Prostate gland (tissue), 2 donors: ENCODE measurements around the gene B4GALNT3. TPM values are rescaled to one million over a fixed set of nuclear protein-coding genes. Genes with fewer than 3 reads are reported as not detected.

ENCODE experiments used
- DNase-seq: peaks from one replicate; pipeline ENCODE4 v3.0.0-alpha.2; 2019; ENCODE audit warnings: low spot score
- H3K27ac ChIP-seq, 2 donors: fragments of 200-600 bp; sonication (generic); 2 replicates each; pipeline ENCODE4 v1.5.1; 2017 to 2019
- H3K27me3 ChIP-seq: fragments of 200-600 bp; sonication (generic); replicated peaks from 2 replicates; pipeline ENCODE4 v1.5.1; 2019; ENCODE audit not compliant: insufficient read depth
- H3K36me3 ChIP-seq, 2 donors: fragments of 200-600 bp; sonication (generic); 1 replicate in 1 of 2; 2 replicates in 1 of 2; pipeline versions ENCODE4 v1.5.1 to v1.8.1; 2017 to 2019
- H3K4me1 ChIP-seq: fragments of 200-600 bp; sonication (generic); replicated peaks from 2 replicates; pipeline ENCODE4 v1.5.1; 2019
- H3K4me3 ChIP-seq, 2 donors: fragments of 200-600 bp; sonication (generic); 2 replicates each; pipeline ENCODE4 v1.5.1; 2017 to 2019
- H3K9me3 ChIP-seq: fragments of 200-600 bp; sonication (generic); 2 replicates; pipeline ENCODE4 v1.5.1; 2017
- POLR2A ChIP-seq: fragments of 450-650 bp; IDR thresholded peaks from one replicate; pipeline ENCODE4 v1.6.1; 2016; ENCODE audit warnings: antibody characterized with exemption, mild to moderate bottlenecking
- POLR2AphosphoS5 ChIP-seq: sonication (generic); formaldehyde crosslinking; IDR thresholded peaks from one replicate; pipeline ENCODE4 v1.6.1; 2017; ENCODE audit warnings: antibody characterized with exemption
- WGBS: methylation state at CpG from one replicate; pipeline ENCODE4 v1.1.5; 2018; 5-methylcytosine and 5-hydroxymethylcytosine counted together
- intact Hi-C: fragments of 100-400 bp; cut with DNase I; formaldehyde crosslinking; loops from one replicate; pipeline ENCODE4 v1.14.2; 2022
- total RNA-seq, 2 donors: library from RNA; depleted of rRNA; stranded (reverse); fragments of >200 nt; gene quantifications; one replicate each; pipeline ENCODE4 v1.1.0, GENCODE V29; 2016
- TF ChIP-seq, protein P1 (sequence below), 4 experiments: fragments of 200-600 bp in 2 of 4; fragments of 450-650 bp in 2 of 4; sonication (generic) in 2 of 4; IDR thresholded peaks; 1 replicate in 3 of 4; 2 replicates in 1 of 4; pipeline ENCODE4 v1.5.1; 2016 to 2019; ENCODE audit warnings: antibody characterized with exemption in 4 of 4, mild to moderate bottlenecking in 2 of 4, moderate library complexity in 2 of 4

B4GALNT3 gene
- total RNA-seq, 2 donors from 2014 or later: 7.1 to 16.3 TPM

- Histone ChIP-seq H3K36me3 (no peaks in the 10 kb centered on the region), H3K27me3 (no peaks in the 10 kb centered on the region), H3K9me3 (no peaks in the 10 kb centered on the region), H3K4me3 (no peak overlapping the region), H3K4me1 (no peaks in the 10 kb centered on the region), H3K27ac (no peak overlapping the region)
- peak; percentile 27 for DNase-seq
- TF ChIP-seq, protein P1, sequence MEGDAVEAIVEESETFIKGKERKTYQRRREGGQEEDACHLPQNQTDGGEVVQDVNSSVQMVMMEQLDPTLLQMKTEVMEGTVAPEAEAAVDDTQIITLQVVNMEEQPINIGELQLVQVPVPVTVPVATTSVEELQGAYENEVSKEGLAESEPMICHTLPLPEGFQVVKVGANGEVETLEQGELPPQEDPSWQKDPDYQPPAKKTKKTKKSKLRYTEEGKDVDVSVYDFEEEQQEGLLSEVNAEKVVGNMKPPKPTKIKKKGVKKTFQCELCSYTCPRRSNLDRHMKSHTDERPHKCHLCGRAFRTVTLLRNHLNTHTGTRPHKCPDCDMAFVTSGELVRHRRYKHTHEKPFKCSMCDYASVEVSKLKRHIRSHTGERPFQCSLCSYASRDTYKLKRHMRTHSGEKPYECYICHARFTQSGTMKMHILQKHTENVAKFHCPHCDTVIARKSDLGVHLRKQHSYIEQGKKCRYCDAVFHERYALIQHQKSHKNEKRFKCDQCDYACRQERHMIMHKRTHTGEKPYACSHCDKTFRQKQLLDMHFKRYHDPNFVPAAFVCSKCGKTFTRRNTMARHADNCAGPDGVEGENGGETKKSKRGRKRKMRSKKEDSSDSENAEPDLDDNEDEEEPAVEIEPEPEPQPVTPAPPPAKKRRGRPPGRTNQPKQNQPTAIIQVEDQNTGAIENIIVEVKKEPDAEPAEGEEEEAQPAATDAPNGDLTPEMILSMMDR (IDR thresholded peaks at IDR 0.05): peak; percentile 44 to 80 (median 72)
- TF ChIP-seq POLR2A (no peak), POLR2AphosphoS5 (peak; percentile 33)
- intact Hi-C loops: loop anchor here (2.0 kb wide), 1 partner anchor 104 kb away; no protein-coding TSS in a partner anchor
- 60% methylated on average over 16 of the region's 16 CpGs for WGBS
Observed at GRCh38 chr12:442235-442884, 17.4 kb upstream of the B4GALNT3 start.

GRCh38 chr12:447141-447540 is 12.6 kb upstream of the B4GALNT3 start:
- H3K36me3 ChIP-seq: no peaks in the 10 kb centered on the region
- no peak for DNase-seq
- no peaks in the 10 kb centered on the region for H3K4me1 ChIP-seq
- no peak overlapping the region for H3K27ac ChIP-seq
- no peak overlapping the region for H3K4me3 ChIP-seq
- no peak for TF ChIP-seq POLR2A
- no peak for TF ChIP-seq POLR2AphosphoS5
- TF ChIP-seq, protein P1 (IDR thresholded peaks at IDR 0.05): no peak
- 98% methylated on average over 1 of the region's 1 CpG for WGBS
- no peaks in the 10 kb centered on the region for H3K9me3 ChIP-seq
- no peaks in the 10 kb centered on the region for H3K27me3 ChIP-seq
- intact Hi-C loops: no loop called here

- intact Hi-C loops: no loop called here
- 65% methylated on average over 4 of the region's 4 CpGs for WGBS
- Histone ChIP-seq H3K27me3 (no peaks in the 10 kb centered on the region), H3K4me1 (no peaks in the 10 kb centered on the region), H3K9me3 (no peaks in the 10 kb centered on the region), H3K4me3 (no peak overlapping the region), H3K27ac (no peak overlapping the region), H3K36me3 (no peaks in the 10 kb centered on the region)
- no peak for DNase-seq
- TF ChIP-seq, protein P1 (IDR thresholded peaks at IDR 0.05): no peak
- no peak for TF ChIP-seq POLR2AphosphoS5
- no peak for TF ChIP-seq POLR2A
Observed at GRCh38 chr12:449203-449602, 10.5 kb upstream of the B4GALNT3 start.

DNA sequence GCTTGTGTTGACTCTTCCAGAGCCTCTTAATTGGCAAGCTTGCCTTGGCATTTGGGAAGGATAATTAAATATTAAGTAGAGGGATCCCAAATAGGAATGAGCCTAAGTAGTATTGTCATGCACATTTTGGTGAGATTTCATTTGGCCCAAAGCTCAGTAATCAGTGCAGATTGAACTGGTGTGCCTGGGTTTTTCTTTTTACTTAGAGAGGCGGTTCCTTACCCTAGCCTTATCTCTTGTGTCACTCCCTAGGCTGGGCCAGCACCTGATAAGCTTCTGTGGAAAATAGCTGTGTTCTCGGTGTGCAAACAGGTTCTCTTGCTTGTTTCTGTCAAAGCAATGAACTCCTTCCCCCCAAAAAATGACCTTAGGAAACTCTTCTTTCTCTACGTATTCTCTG is 9.3 kb upstream of the B4GALNT3 start:
- TF ChIP-seq POLR2A (no peak), POLR2AphosphoS5 (no peak)
- TF ChIP-seq, protein P1 (IDR thresholded peaks at IDR 0.05): no peak
- intact Hi-C loops: no loop called here

GRCh38 chr12:452667-453210 is 7.0 kb upstream of the B4GALNT3 start:
- H3K4me3 ChIP-seq: no peak overlapping the region
- no peaks in the 10 kb centered on the region for H3K4me1 ChIP-seq
- TF ChIP-seq, protein P1 (IDR thresholded peaks at IDR 0.05): peak in 1 of 4 experiments; percentile 13
- TF ChIP-seq POLR2AphosphoS5 (no peak), POLR2A (no peak)
- H3K27me3 ChIP-seq: no peaks in the 10 kb centered on the region
- no peaks in the 10 kb centered on the region for H3K9me3 ChIP-seq
- no peaks in the 10 kb centered on the region for H3K36me3 ChIP-seq
- no peak for DNase-seq
- intact Hi-C loops: no loop called here
- no peak overlapping the region for H3K27ac ChIP-seq
- WGBS: 74% methylated on average over 12 of the region's 25 CpGs

More for the DNA sequence above, 9.3 kb upstream of the B4GALNT3 start:
- no peak for DNase-seq
- Histone ChIP-seq H3K27me3 (no peaks in the 10 kb centered on the region), H3K36me3 (no peaks in the 10 kb centered on the region), H3K4me1 (no peaks in the 10 kb centered on the region), H3K27ac (no peak overlapping the region), H3K9me3 (no peaks in the 10 kb centered on the region), H3K4me3 (no peak overlapping the region)
- 84% methylated on average over 3 of the region's 3 CpGs for WGBS
